Fibroblast of mammary gland (primary cell): Measurements from ENCODE around the gene MPST.

Experiments used
- DNase-seq: peaks from one replicate; pipeline ENCODE4 v3.0.0-alpha.2; 2010; ENCODE audit warnings: low read depth
- H3K4me3 ChIP-seq: 2 replicates; pipeline ENCODE4 v1.5.1; 2011; ENCODE audit warnings: low read depth, mild to moderate bottlenecking, low read length, moderate library complexity; ENCODE audit not compliant: control insufficient read depth
- TF ChIP-seq, protein P1 (sequence below): conservative IDR thresholded peaks from 2 replicates; pipeline ENCODE4 v1.5.1; 2011; ENCODE audit warnings: low read depth, low read length, inconsistent platforms; ENCODE audit not compliant: control insufficient read depth, insufficient read depth

Gene MPST

DNA sequence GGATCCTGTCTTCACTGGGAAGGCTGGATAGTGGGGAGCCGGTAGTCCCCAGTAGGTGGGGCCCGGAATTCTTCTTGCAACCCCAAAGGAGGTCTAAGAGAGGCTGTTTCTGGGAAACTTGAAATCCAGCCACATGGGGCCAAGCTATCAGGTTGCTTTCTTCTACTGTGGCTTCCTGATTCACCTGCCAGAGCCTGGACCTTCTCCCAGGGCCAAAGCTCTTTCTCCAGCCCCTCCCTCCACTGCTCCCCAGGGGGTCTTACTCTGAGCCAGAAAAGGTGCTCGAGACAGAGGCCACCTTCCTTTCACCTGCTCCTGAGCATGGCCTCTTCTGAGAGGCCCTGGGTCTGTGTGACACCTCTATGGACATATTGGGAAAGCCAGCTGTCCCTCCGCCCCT, 9.4 kb upstream of the MPST start:
- TF ChIP-seq, protein P1, sequence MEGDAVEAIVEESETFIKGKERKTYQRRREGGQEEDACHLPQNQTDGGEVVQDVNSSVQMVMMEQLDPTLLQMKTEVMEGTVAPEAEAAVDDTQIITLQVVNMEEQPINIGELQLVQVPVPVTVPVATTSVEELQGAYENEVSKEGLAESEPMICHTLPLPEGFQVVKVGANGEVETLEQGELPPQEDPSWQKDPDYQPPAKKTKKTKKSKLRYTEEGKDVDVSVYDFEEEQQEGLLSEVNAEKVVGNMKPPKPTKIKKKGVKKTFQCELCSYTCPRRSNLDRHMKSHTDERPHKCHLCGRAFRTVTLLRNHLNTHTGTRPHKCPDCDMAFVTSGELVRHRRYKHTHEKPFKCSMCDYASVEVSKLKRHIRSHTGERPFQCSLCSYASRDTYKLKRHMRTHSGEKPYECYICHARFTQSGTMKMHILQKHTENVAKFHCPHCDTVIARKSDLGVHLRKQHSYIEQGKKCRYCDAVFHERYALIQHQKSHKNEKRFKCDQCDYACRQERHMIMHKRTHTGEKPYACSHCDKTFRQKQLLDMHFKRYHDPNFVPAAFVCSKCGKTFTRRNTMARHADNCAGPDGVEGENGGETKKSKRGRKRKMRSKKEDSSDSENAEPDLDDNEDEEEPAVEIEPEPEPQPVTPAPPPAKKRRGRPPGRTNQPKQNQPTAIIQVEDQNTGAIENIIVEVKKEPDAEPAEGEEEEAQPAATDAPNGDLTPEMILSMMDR = no peak
- no peak overlapping the region for H3K4me3 ChIP-seq
- DNase-seq = no peak

DNA sequence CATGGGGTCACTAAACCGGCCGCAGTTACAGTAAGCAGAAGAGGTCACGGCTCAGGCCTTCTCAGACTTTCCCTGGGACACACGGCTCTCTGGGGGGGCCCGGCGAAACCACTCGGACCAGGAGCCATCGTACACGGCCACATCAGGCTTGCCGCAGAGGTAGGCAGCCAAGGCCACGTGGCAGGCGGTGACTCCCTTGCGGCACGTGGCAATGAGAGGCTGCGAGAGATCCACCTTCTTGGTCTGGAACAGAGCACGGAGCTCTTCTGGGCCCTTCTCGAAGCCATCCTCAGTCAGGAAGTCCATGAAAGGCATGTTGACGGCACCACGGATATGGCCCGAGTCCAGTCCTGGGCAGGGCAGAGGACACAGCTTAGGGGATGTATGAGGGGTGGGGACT, 8.6 kb upstream of the MPST start:
- TF ChIP-seq, protein P1 = no peak
- DNase-seq = no peak

GRCh38 chr22:37011472-37011871, 8.1 kb upstream of the MPST start:
- no peak for DNase-seq
- TF ChIP-seq, protein P1 = no peak
- no peak overlapping the region for H3K4me3 ChIP-seq

More for the DNA sequence above, 8.6 kb upstream of the MPST start:
- H3K4me3 ChIP-seq = no peak overlapping the region

GRCh38 chr22:37012262-37012904, 7.2 kb upstream of the MPST start:
- H3K4me3 ChIP-seq = no peak overlapping the region
- DNase-seq = no peak

GRCh38 chr22:37012956-37013355, 6.6 kb upstream of the MPST start:
- no peak for DNase-seq
- H3K4me3 ChIP-seq = no peak overlapping the region
- TF ChIP-seq, protein P1 = no peak

More at GRCh38 chr22:37012262-37012904, 7.2 kb upstream of the MPST start:
- TF ChIP-seq, protein P1 = no peak

- H3K4me3 ChIP-seq = no peak overlapping the region
- DNase-seq = no peak
- TF ChIP-seq, protein P1 = no peak
These were observed 5.1 kb upstream of the MPST start for GRCh38 chr22:37014415-37014806.
